Fibroblast of lung (primary cell): ENCODE data around the gene KLHDC7B. TPM values are rescaled to one million over a fixed set of nuclear protein-coding genes. Genes with fewer than 3 reads are reported as not detected.

Experiments
- DNase-seq, 2 donors: peaks; one replicate each; pipeline versions ENCODE4 v3.0.0 to v3.0.0-alpha.2; 2010; ENCODE audit warnings: low read depth in 2 of 2
- H2AFZ ChIP-seq: 2 replicates; pipeline ENCODE4 v1.5.1; 2012; ENCODE audit warnings: low read length, control low read depth, inconsistent platforms
- H3K27ac ChIP-seq: 2 replicates; pipeline ENCODE4 v1.5.1; 2011; ENCODE audit warnings: low read length, control low read depth; ENCODE audit not compliant: insufficient read depth
- H3K27me3 ChIP-seq: 2 replicates; pipeline ENCODE4 v1.5.1; 2011; ENCODE audit warnings: mild to moderate bottlenecking, low read length; ENCODE audit not compliant: control insufficient read depth, insufficient read depth
- H3K36me3 ChIP-seq: 2 replicates; pipeline ENCODE4 v1.5.1; 2011; ENCODE audit warnings: low read length; ENCODE audit not compliant: control insufficient read depth, insufficient read depth
- H3K4me1 ChIP-seq: 2 replicates; pipeline ENCODE4 v1.5.1; 2011; ENCODE audit warnings: low read length; ENCODE audit not compliant: control insufficient read depth, insufficient read depth; ENCODE audit errors: extremely low read depth
- H3K4me2 ChIP-seq: 2 replicates; pipeline ENCODE4 v1.5.1; 2011; ENCODE audit warnings: low read length, control low read depth; ENCODE audit not compliant: insufficient read depth; ENCODE audit errors: extremely low read depth
- H3K4me3 ChIP-seq, 4 experiments: fragments of 200-600 bp in 1 of 4; sonication (generic) in 1 of 4; replicated peaks in 1 of 4; 2 replicates each; pipeline ENCODE4 v1.5.1; 2011 to 2016; ENCODE audit warnings: low read length in 4 of 4, low read depth in 3 of 4, mild to moderate bottlenecking in 3 of 4, control low read depth in 2 of 4, inconsistent platforms in 1 of 4, mixed read lengths in 1 of 4; ENCODE audit not compliant: insufficient read depth in 1 of 4; ENCODE audit errors: control extremely low read depth in 1 of 4
- H3K79me2 ChIP-seq: 2 replicates; pipeline ENCODE4 v1.5.1; 2012; ENCODE audit warnings: mild to moderate bottlenecking, low read length, inconsistent platforms; ENCODE audit not compliant: control insufficient read depth, insufficient read depth
- H3K9ac ChIP-seq: 2 replicates; pipeline ENCODE4 v1.5.1; 2011; ENCODE audit warnings: mild to moderate bottlenecking, low read length, control low read depth; ENCODE audit not compliant: insufficient read depth
- H3K9me3 ChIP-seq: 2 replicates; pipeline ENCODE4 v1.5.1; 2012; ENCODE audit warnings: low read depth, low read length; ENCODE audit not compliant: control insufficient read depth, insufficient read depth
- H4K20me1 ChIP-seq: 2 replicates; pipeline ENCODE4 v1.5.1; 2011; ENCODE audit warnings: low read length; ENCODE audit not compliant: control insufficient read depth, insufficient read depth; ENCODE audit errors: extremely low read depth
- CTCF ChIP-seq, 2 donors: IDR thresholded peaks in 1 of 2; conservative IDR thresholded peaks in 1 of 2; 1 replicate in 1 of 2; 2 replicates in 1 of 2; pipeline ENCODE4 v1.5.1; 2011 to 2012; ENCODE audit warnings: low read length in 2 of 2, control low read depth in 1 of 2, inconsistent platforms in 1 of 2, low read depth in 1 of 2, mild to moderate bottlenecking in 1 of 2
- EZH2 ChIP-seq: IDR thresholded peaks from 2 replicates; pipeline ENCODE4 v1.5.1; 2012; ENCODE audit warnings: low read length, control low read depth, mild to moderate bottlenecking; ENCODE audit errors: missing control alignments
- polyA plus RNA-seq, 2 donors: library from polyadenylated mRNA; depleted of rRNA in 1 of 2; stranded (reverse) in 1 of 2; unstranded in 1 of 2; fragments of >200 nt; gene quantifications; 2 replicates each; pipeline ENCODE4 v1.2.1, GENCODE V29; 2011 to 2012; ENCODE audit warnings: missing spikeins in 1 of 2
- total RNA-seq: library from RNA; depleted of rRNA; stranded (reverse); fragments of >200 nt; gene quantifications from 2 replicates; pipeline ENCODE4 v1.2.1, GENCODE V29; 2014

KLHDC7B gene
- total and polyA plus RNA-seq, 2 donors (not counting 1 experiment from before 2014, with no cell fraction given), result 0.17 TPM; not detected in 1

- Histone ChIP-seq H3K9me3 (no peaks in the 10 kb centered on the region), H3K4me1 (peaks cover 8% of the 10 kb centered on the region), H3K36me3 (no peaks in the 10 kb centered on the region), H3K27ac (no peak overlapping the region), H3K79me2 (no peaks in the 10 kb centered on the region), H3K9ac (no peak overlapping the region), H3K4me3 (no peak overlapping the region), H2AFZ (no peak overlapping the region), H4K20me1 (no peaks in the 10 kb centered on the region), H3K27me3 (no peaks in the 10 kb centered on the region), H3K4me2 (no peak overlapping the region)
- peak; percentile 24 to 56 for DNase-seq
- TF ChIP-seq CTCF (conservative IDR thresholded peaks at IDR 0.05 in 1 of 2, IDR thresholded peaks at IDR 0.05 in 1 of 2; ENCODE audit: low read depth in 1 of 2, low read length in 2 of 2), result peak; percentile 5 to 50
- TF ChIP-seq EZH2, result no peak
Observed at GRCh38 chr22:50576070-50576469, 30.4 kb downstream of the KLHDC7B start.

- no peaks in the 10 kb centered on the region for H3K36me3 ChIP-seq
- TF ChIP-seq CTCF (conservative IDR thresholded peaks at IDR 0.05 in 1 of 2, IDR thresholded peaks at IDR 0.05 in 1 of 2; ENCODE audit: low read depth in 1 of 2, low read length in 2 of 2), result no peak
- no peak for TF ChIP-seq EZH2
- H3K4me3 ChIP-seq, result no peak overlapping the region
- no peak for DNase-seq
- H3K9ac ChIP-seq, result no peak overlapping the region
- H2AFZ ChIP-seq, result no peak overlapping the region
- no peak overlapping the region for H3K27ac ChIP-seq
- H3K9me3 ChIP-seq, result no peaks in the 10 kb centered on the region
- peaks cover 8% of the 10 kb centered on the region for H3K4me1 ChIP-seq
- no peaks in the 10 kb centered on the region for H4K20me1 ChIP-seq
- H3K4me2 ChIP-seq, result no peak overlapping the region
- H3K27me3 ChIP-seq, result no peaks in the 10 kb centered on the region
- peaks cover 1% of the 10 kb centered on the region for H3K79me2 ChIP-seq
Observed at GRCh38 chr22:50576806-50577696, 31.4 kb downstream of the KLHDC7B start.

DNA sequence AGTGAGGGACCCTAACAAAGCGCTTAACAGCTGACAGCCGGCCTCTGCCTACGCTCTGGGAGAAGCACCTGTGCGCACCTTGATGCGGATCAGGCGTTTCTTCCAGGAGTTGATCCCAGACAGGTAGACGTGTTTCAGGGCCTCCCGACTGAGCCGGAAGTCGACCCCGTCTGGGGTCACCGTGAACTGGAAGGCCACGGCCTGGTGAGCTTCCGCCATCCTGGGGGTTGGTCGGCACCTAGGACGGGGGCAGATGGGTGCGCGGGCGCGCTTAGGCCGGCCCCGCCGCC is 31.9 kb downstream of the KLHDC7B start:
- Histone ChIP-seq H3K4me1 (peaks cover 8% of the 10 kb centered on the region), H3K36me3 (no peaks in the 10 kb centered on the region), H3K27me3 (no peaks in the 10 kb centered on the region), H3K79me2 (peaks cover 2% of the 10 kb centered on the region), H3K27ac (no peak overlapping the region), H2AFZ (no peak overlapping the region), H3K9ac (no peak overlapping the region), H4K20me1 (no peaks in the 10 kb centered on the region), H3K4me3 (no peak overlapping the region), H3K9me3 (no peaks in the 10 kb centered on the region), H3K4me2 (no peak overlapping the region)
- TF ChIP-seq EZH2 (no peak), CTCF (conservative IDR thresholded peaks at IDR 0.05 in 1 of 2, IDR thresholded peaks at IDR 0.05 in 1 of 2; ENCODE audit: low read depth in 1 of 2, low read length in 2 of 2) (no peak)
- DNase-seq, result no peak
